Activated CD4-positive, alpha-beta T cell treated with anti-CD3 and anti-CD28 coated beads, Interleukin-2, amount 50 U/mL, for 48 hours (primary cell): Measurements from ENCODE around the gene KIFC3.
A peak's percentile ranks its signal among the peaks of the same experiment; 100 is the strongest.

Experiments used
- DNase-seq, 2 experiments: peaks; one replicate each; pipeline ENCODE4 v3.0.0-alpha.2; 2020

The KIFC3 gene

DNA sequence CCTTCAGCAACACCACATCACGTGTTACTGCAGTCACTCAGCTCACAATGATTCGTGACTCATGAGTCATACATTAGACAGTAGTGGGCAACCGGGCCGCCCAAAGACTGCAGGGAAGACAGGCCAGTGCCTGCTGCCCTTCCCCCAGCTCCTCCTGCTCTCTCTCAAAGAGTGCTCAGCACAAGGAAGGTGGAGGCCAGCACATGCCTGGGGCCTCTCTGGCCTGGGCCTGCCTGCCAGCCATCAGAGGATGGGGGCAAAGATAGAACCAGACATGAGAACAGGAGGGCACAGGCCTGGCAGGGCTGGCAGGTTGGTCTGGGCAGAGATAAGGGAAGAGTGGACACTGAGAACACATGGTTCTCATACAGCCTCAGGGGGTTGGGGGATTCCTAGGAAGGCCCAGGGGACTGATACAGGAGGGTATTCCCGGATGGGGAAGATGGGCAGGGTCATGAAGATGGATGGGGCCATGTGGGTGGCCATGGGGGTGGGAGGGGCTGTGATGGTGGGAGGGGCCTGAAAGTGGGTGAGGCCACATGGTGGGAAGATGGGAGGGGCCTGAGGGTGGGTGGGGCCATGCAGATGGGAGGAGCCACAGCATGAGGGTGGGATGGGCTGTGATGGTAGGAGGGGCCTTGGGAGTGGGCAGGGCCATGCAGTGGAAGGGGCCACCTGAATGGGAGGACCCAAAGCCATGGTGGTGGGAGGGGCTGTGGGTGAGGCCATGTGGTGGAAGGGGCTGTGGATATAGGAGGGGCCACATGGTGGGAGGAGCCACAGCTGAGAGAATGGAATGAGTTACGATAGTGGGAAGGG is 37.7 kb downstream of the KIFC3 start:
- peak; percentile 28 to 30 for DNase-seq

DNA sequence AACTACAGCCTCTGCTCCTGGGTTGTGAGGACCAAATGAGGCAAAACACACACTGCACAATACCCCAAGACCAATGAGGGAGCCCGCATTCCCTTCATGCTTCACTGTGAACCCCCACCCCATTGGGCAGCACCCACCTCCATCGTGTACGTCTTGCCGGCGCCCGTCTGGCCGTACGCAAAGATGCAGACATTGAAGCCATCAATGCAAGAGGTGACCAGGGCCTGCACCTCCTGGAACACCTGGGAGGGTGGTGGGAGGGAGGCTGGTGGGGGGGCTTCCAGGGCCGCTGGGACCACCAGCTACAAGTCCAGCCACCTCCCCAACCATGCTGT is 38.3 kb downstream of the KIFC3 start:
- no peak for DNase-seq

DNA sequence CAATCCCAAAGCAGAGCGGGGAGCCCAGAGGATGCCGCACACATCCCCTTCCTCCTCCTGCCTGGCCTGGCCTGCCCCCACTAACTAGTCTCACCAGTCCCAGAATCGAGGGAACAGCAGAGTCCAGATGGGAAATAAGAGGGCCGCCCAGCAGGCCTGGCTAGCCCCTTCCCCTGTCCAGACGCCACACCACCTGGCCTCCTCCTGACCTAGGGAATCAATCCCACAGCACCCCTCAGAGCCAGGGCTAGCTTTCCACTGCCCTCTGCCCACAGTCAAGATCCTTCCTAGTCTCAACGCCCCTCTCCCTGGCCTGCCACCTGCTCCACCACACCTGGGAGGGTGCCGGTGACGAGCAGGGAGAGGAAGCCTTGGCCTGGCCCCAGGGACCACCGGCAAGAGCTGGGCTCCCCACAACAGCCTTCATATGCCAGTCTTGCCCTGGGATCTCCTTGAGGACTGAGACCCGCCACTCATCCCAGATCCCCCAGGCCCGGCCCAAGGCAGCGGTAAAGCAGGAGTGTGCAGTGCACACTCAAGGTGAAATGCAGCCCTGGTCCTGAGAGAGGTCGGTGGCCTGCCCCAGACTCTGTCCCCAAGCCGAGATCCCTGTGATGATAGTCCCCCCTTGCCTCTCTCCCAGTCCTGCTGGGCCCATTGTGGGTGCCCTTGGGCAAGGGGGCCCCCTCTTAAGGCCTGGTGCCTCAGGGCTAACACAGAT is 38.8 kb downstream of the KIFC3 start:
- no peak for DNase-seq

DNA sequence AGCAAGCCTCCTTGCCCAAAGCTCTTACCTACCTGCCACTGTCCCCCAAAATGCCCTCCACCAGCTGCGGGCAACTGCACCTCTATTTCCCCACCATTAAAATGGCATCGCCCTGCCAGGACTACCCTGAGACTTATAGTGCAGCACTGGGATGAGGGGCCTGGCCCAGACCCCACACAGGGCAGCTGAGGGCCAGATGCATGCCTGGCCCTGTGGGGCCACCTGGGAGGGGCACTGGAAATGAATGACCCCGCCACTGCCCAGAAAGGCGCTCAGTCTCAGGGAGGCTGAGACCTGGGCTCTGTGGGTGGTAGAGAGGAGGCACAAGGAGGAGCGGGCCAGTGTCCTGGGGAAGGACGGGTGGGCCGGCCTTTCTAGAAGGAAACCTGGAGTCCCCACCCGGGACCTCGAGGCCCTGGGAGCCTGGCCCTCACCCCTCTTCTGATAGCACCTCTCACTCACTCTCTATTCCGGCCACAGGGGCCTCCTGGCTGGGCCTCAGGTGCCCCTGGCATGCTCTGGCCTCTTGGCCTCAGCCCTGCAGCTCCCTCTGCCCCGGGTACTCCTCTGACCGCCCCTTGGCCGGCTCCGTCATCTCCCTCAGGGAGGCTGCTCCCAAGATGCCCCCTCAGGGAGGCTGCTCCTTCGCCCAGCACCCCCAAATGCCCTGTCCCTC is 39.8 kb downstream of the KIFC3 start:
- no peak for DNase-seq

DNA sequence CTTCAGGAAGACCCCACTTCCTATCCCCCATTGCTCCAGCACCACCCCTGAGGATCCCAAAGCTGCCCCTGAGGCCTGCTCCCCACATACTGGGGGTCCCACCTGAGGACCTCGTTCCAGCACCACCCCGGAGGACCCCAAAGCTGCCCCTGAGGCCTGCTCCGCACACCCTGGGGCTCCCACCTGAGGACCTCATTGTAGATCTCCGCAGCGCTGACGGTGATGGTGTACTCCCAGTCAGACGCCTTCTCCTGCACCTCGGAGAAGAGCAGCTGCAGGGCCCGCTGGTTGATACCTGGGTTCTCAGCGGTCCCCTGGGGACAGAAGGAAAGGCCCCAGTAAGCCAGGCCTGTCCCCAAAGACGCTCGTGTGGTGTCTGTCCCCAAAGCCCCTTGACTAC is 40.3 kb downstream of the KIFC3 start:
- DNase-seq, result no peak

DNA sequence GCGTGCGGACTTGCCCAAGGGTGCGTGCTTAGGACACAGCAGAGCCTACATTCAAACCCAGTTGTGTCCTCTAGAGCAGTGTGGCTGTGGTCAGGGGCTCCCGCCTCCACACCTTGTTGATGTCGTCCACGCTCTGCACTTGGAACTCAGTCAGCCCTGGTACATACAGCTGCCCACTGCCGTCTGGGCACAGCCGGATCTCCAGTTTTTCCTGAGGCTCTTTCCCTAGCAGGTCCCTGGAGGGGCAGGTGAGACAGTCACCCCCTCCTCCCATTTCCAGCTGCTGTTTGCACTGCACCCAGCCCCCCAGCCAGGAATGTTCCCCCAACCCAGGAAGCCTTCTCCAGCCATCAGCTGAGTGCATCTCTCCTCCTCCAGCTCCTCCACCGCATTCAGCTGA is 41.0 kb downstream of the KIFC3 start:
- DNase-seq, result no peak

DNA sequence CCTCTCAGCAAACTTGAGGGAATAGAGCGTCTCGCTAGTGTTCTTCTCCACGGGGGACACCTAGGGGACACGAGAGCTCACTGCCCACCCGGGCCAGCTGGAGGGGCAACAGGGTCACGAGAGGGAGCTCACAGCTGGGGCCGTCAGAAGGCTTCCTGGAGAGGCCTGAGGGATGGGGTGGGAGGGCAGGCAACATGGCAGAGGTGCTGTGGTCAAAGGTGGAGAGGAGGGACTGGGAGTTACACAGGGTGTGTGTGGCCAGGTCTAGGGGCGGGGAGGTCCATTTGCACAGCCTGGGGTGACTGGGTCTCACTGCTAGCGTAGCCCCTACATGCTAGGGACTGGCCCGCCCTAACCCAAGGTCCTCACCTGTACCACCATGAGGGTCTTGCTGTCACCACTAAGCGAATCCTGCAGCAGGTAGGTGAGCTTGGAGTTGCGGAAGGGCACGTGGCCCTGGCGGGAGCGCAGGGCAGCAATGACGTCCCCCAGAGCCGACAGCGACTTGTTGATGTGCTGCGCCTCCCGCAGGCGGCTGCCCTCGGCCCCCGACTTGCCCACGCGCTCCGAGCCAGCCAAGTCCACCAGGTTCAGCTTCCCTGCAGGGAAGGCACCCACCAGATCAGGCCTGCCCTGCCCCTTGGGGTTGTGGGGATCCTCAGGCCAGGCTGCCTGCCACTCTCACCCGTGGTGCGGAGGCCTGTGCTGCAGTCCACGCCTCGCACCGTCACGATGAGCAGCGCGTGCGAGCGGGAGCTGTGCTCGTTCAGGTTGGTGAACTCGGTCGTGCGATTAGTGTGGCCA is 41.7 kb downstream of the KIFC3 start:
- no peak for DNase-seq

DNA sequence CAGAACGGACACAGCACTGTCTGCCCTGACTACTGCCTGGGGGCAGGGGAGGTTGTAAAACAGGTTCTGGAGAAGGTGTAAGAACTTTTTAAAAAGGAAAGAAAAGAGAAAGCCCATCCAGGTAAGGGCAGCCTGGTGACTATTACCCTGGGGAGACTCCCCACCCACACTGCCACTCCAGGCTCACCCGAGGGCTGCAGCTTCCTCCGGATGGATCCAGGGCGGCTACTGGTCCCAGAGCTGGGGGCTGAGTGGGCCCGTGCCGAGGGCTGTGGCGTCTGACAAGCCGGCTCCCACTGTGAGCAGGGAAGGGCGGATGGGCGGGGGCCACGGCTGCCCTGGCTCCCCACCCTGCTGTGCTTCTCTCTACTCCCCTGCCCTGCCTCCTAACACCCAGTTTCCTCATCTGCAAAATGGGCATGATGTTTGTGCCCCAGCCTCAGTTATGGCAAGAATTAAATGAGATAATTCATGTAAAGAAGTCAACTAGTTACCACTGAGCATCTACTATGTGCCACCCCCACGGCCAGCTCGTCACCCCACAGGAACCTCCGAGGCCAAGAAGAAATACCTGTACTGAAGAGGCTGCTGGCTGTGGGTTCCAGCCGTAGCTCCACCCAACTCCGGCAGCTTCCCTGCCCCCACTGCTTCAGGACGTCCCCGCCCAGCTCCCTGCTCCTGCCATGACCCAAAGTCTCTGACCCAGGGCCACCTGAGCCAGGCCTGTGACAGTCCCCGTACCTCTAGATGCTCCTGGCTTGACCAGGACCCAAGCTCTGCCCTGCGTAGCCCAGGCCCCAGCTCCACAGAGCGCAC is 42.5 kb downstream of the KIFC3 start:
- DNase-seq, result no peak

DNA sequence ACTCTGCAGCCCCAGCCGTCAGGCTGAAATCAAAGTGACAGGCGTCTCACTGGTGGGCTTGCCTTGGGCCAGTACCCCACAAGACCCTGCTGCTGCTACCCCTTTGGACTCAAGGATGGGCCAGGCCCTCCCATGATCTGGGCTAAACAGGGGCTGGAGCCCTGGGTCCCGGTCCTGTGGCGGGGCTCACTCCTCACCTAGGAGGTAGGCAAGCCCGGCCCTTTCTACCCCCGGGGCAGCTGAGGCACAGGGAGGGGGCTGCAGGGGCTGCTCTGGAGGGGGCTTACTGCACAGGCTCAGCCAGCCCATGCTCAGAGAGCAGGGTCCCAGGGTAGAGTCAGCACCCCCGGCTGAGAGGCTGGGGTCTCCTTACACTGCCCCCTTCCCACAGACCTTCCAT is 43.2 kb downstream of the KIFC3 start:
- no peak for DNase-seq

DNA sequence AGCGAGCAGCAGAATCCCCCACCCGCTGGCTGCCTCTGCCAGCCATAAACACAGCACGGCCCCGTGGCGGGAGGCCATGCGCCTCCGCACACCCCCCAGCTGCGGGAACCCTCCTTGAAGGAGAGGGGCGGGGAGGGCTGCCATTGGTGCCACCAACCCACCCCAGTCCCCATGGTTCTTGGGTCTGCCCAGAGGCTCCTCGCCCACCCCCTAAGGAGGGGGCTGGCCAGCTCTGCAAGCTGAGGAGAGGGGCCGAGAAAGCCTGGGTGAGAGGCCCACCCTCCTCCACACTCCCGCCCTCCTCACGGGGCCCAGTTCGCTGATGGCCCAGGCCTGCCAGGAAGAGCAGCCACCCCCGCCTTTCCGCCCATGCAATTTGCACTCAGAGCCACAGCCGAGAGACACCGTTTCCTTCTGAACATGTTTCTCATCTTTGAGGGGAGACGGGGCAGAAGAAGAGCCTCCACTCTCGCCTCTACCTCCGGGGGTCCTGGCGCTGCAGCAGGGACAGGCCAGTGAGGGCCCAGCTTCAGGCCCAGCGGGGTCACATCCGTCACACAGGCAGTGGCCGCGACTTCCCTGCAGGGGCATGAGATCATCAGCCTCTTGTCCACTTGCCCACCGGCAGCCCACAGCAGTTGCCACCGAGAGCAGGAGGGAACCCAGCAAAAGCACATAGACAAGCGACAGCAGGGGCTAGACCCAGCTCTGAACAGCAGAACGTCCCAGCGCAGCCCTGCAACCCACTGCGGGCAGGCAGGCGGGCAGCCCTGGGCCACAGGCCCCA is 43.8 kb downstream of the KIFC3 start:
- DNase-seq, result no peak

DNA sequence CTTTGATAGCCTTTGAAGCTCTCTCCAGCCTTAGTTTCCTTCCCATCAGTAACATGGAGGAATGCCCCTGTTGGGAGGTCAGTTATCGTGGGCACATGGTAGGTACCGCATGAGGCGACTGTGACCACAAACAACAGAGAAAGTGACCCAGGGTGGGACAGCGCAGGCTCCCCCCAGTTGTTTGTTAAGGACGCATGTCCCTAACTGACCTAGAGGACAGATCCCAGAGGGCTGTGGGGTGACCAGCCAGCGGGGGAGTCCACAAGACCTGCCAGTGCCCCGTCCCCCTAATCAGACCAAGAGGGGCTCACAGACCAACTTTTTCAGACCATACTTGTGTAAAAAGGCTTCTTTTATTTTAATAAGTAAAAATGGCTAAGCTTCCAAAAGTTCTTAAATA is 44.4 kb downstream of the KIFC3 start:
- DNase-seq, result no peak

DNA sequence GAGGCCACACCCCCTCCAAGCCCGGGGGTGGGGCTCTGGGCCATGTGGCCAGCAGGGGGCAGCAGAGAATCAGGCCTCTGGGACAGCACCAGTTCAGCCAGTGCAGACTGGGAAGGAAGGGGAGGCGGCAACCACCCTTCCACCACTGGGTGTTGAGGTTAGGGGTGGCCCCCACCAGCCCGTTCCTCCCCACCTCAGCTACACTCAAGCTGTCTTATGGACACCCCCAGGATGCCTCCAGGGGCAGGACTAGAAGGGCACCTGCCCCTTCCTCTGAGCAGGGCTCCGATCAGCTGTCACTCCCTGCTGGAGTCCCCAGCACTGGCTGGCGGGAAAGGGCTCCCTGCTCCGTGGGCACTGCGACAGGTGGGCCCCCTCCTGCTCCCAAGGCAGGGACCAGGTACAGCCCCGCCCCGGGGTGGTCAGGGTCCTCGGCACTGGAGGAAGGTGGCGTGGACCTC is 44.9 kb downstream of the KIFC3 start:
- DNase-seq, result peak; percentile 92 to 94

DNA sequence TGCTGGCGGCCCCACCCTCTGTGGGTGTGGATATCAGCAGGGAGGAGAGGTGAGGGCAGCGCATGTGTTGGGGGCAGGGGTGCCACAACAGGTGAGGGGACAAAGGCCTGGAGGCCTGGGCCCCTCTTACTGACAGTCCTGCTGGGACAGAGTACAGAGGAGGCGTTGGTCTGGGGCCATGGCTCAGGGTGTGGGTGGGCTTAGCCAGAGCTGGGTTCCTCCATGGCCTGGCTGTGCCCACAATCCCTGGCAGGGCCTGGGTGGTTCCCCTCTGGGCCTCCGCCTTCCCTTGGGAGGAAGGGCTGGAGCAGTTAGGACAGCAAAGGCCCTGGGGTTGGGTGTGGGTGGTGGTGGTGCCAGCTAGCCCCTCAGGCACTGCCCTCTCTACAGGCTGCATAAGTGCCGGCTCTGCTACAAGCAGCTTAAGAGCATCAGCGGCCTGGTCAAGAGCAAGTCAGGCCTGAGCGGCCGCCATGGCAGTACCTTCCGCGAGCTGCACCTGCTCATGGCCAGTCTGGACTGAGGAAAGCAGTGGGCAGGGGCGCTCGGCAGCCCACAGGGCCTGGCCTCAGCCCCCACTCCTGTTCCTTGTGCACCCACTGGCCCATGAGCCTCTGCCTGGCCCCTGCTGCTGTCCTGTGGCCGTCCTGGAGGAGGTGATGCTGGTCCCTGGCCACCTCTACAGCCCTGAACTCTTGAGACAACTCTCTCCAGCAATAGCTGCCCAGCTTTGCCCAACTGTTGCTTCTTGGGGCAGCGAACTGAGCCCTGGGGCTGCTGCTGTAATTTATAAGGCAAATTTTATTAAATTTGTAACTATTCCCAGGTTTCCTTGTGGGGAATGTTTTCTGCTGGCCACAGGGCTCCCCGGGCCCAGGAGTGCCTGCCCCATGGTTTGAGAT is 45.6 kb downstream of the KIFC3 start:
- DNase-seq, result no peak

DNA sequence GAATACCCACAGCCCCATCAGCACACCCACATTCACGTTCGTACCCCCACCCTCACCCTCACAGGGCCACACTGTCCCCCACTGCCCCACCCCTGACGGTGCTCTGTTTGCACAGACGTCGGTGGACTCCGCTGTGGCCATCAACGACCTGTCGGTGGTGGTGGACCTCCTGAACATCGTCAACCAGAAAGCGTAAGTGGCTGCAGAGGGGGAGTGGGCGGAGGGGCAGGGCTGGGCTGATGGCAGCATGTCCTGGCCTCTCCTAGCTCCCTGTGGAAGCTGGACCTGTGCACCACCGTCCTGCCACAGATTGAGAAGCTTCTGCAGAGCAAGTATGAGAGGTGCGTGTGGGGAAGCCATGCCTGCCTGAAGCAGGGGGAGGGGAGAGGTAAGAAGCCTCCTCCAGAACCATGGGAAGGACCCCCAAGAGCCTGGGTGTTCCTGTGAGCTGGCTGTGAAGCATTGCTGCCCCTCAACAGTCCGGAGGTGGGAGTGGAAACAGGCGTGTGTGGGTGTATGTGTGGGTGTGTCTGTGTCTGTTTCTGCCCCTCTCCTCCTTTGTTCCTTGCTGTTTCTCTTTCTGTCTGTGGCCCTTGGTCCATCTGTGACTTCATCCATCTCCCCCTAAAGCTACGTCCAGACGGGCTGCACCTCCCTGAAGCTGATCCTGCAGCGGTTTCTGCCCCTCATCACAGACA is 46.4 kb downstream of the KIFC3 start:
- DNase-seq, result no peak

DNA sequence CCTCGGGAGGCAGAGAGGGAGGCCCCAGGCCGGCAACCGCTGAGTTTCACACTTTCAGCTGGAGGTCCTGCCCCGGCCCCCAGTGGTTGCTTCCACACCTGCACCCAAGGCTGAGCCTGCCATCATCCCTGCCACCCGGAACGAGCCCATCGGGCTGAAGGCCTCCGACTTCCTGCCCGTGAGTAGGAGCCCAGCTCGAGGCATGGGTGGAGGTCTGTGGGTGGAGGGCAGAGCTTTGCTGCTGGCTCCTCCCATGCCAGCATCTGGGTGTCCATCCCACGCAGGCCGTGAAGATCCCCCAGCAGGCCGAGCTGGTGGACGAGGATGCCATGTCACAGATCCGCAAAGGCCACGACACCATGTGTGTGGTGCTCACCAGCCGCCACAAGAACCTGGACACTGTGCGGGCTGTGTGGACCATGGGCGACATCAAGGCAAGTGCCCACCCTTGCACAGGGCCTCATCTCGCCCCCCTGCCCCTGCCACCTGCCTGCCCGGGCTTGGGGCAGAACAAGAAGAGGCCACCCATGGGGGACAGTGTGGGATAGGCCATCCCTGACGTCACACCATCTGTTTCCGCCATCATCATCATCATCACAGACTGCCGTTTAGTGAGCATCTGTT is 47.1 kb downstream of the KIFC3 start:
- DNase-seq, result no peak

DNA sequence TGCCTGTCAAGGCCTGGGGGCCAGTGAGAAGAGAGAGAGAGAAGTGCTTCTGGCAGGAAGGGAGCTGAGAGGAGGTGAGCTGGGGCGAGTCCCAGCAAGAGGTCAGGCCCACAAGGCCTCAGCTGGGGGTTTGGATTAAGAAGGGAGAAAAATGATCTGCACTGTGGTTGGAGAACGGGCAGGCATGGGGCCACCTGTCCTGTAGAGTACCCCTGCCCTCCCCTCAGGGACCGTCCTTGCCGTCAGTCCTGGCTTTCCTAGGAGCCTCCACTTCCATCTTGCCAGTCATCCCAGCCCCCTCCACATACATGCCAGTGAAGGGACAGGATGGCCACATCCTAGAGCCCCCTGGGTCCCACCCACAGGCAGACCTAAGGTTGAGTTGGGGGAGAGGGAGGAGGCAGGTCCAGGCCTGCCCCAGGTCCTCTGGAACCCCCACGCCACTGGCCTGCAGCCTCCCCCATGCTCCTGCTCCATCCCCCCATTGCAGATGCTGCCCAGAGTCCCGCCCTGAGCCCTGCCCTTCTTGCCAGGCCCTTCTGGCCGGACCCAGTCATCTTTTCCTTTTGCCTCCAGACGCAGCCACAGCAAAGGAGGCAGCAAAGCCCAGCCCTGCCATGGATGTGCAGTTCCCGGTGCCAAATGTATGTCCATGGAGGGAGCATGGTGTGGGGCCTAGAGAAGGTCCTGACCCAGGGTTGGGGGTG is 47.8 kb downstream of the KIFC3 start:
- DNase-seq, result no peak

DNA sequence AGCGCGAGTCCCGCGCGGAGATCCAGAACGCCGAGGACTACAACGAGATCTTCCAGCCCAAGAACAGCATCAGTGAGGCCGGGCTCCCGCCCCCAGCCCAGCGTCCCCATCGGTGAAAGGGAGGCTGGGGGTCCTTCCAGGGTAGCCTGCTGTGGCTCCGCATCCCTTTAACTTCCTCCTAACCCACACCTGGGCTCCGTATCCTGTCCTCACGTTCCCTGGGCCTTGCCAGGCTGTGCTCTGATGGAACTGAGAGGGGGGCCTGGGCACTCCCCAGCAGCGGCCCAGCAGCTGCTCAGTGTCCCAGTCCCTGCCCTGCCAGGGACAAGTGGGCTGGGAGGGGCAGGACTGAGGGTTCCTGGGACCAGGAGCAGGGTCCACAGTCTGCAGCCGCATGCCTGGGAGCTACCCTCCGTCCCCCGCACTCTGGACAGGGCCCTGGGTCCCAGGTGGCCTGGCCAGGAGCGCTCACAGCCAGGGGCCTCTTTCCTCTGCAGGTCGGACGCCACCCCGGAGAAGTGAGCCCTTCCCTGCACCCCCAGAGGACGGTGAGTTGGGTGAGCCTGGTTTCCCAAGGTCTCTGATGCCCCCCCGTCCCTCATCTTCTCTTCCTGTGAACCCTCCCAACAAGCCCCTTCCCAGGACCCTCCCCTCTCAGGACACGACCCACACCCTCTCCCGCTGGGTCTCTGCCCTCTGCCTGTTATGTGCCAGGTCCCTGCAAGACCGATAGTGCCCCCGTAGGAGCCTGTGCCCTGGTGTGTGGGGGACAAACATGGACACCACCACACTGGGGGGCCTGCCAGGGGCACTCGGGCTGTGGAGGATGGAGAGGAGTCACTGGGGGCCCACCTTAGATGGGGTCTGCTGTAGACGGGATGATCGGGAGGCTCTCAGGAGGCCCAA is 48.6 kb downstream of the KIFC3 start:
- no peak for DNase-seq
